GM15510 (cell line): ENCODE data around the gene HLA-DMA.

Source experiments
- POLR2A ChIP-seq: IDR thresholded peaks from 3 replicates; pipeline ENCODE4 v1.6.1; 2011; ENCODE audit warnings: borderline replicate concordance; ENCODE audit not compliant: insufficient read length; ENCODE audit errors: extremely low read depth

HLA-DMA gene

DNA sequence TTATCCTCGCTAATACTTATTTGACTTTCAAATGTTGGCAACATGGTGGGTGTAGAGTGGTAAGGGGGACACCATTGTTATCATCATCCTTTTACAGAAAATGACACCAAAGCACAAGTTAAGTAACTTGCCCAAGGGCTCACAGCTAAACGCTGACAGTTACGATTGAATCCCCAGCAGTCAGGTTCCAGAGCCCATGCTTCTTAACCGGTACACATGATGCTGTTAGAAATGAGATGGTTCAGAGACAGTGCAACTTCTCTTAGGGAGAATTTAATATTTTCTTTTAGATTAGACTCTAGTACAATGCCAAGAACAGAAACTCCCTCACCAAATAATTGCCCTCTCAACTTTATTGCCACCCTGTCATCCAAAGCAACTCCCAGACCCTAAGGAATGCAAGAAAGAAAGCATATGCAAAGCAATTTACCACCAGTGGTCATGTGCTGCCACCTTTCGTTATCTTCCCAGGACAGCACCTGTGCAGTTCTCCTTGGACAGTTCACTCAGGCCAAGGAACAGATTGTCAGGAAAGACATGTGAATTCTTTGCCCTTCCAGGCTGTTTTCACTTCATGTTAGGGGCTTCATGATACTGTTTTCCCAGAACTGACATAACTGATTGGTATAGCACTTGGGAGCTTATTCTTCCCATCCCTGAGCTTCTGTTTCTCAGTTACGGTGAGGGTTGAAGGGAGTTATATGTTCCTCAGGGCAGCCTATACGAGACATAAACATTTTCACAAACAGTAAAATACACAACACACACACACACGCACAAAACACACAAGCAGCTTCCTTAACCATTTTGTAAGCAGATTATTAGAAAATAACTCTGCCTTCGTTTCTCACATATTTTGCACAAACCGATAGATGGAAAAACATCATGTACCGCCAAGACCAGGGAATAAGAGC, 5.1 kb downstream of the HLA-DMA start:
- TF ChIP-seq POLR2A, result no peak

DNA sequence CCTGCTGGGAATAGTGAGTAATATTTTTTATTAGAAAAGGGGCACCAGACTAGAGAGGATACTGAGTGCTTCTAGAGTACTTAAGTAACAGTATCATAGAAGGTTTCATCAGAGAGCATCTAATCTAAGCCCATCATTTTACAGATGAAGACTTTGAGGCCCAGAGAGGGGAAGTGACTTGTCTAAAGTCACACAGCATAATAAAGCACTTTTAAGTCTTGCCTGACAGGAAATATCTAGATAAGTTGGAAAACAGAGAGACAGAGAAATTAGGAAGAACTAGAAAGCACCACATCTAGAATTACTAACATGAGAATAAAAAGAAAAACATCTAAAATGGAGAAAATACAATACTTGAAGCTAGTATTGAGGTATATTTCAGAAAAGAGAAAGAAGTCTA, 6.0 kb downstream of the HLA-DMA start:
- TF ChIP-seq POLR2A, result no peak

DNA sequence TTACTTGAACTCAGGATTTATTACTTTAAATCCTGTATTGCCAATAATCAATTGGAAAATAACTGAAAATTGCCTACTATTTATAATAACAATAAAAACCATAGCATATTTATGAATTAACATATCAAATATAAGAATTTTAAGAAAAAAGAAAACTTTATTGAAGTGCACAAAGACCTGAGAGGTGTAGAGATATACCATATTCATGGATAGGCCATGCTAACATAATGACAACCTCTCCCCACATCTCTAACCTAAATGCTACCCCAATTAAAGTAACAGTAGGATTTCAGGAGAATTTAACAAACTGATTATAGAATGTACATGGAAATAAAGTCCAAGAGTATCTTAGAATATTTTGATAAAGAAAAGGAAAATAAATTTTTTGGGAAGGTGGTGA, 6.9 kb downstream of the HLA-DMA start:
- TF ChIP-seq POLR2A, result no peak

DNA sequence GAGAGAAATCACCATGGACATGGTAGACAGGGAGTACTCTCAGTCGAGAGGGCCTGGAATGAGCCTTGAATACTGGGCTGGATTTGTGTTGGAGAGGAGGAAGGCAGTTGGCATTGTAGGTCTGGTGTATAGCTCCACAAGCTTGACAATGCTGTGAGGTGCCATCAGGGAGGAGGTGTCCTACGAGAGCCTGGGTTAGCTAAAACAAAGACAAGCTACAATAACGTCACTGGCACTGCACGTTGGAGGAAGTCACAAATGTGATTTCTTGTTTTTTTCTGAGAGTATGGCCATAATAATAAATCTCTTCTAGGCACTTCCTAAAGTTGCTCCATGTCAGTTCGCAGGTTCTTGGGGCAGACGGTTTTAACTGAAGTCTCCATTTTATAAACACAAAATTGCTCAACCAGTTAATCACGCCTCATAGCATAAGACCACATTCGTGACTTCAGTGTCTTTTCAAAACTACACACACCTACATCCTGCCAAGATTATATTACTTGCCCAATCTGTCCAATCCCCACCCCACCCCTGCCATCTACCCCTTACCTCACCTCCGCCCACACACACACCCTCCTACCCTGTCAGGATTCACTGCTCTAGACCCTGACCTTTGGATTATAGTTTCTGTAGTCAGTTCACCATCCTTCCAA, 7.7 kb downstream of the HLA-DMA start:
- peak; percentile 28 for TF ChIP-seq POLR2A

DNA sequence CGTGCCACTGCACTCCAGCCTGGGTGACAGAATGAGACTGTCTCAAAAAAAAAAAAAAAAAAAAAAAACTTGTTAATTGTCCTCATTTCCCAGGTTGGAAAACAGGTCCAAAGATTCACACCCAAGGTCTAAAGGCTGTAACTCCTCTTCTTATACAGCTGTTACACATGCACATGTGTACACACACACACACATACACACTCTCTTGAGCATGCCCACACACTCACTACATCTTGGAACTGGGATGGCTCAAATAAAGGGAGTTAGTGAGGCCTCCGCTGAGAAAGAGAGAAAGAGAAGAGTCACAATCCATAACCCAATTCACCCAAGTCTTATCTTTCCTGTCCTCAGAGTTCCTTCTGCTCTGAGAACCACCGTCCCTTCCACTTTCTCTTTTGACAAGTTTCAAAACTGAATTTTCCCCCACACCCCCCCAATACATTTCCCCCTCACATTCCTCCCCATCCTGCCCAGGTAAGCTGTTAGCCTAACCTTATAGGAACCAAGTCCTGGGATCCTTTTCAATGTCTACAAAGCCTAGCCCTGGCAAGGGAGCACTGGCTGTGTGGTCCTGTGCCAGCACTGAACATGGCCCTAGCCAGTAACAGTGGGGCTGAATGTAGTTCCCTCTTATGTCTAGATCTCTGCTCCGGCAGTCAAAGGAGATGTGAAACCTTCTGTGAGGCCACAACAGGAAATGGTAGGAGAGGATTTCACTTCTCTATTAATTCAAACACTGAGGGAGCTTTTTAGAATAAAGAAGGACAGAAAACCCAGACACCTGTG, 8.8 kb downstream of the HLA-DMA start:
- peak; percentile 35 for TF ChIP-seq POLR2A

DNA sequence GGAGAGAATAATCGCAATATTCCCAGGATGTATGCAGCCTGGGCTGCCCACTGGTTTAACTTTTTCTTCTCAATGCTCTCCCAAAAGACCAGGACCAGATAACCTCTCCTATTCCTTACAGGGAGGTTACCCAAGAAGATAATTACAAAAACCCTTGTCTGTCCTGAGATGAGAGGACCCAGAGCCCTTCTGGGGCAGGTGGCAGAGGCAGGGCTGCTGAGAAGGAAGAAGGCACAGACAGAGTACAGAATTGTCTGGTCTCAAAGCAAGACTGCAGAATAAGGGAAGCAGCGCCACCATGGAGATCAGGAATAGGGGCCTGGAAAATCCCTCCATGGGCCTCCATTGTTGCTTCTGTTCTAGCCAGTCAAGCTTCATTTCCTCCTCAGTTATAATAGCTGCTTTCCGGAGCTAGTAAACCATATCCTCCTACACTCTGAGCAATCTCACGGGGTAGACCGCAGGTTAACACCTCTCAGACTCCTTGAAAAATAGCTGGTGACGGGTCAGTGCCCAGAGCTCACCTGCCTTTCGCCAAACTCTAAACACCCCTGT, 11.6 kb downstream of the HLA-DMA start:
- peak; percentile 40 for TF ChIP-seq POLR2A

DNA sequence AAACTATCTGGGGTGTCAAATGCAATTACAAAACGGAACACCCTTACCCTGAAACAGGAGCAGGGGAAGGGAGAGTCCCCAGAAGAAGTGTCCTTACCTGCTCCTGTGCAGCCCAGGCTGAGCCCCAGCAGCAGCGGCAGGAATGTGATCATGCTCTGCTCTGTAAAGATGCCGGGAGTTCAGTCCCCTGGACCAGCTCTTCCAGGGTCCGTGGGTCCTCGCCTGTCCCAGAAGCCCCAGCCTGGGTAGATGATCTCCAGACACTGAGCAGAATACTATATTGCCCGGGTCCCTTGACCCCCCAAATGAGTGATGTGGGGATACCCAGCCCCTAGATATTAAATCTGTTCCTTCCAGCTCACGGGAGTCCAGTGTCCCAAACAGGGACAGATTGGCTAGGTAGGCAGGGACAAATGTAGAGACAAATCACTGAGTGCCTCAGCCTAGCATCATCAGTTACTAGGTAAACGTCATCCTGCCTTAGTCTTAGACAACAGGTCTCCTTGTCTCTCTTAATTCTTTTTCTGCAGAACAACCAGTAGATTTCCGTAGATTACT, 12.2 kb downstream of the HLA-DMA start, which contains the start of gene HLA-DMB:
HLA-DMB (minus strand) TSS at position 373 of the 558 bp plus-strand sequence; CDS start at position 152, 221 bp downstream.
- TF ChIP-seq POLR2A, result peak; percentile 76

DNA sequence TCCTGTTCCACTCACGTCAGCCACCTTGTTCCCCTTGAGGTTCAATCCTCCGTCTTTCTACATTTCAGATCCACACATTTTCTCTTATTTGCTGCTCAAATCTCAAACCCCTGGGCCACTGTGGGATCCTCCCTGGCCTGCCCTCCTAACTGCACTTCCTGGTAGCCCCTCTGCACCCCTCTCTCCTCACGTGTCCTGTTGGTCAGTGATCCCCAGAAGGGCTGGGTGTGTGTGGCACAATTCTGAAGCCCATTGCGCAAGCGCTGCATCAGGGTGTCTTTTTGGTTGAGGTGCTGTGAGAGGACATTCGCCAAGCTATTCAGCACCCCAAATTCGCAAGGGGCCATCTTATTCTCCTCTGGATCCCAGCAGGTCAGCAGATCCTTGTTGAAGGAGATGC, 14.4 kb downstream of the HLA-DMA start:
- TF ChIP-seq POLR2A, result no peak

DNA sequence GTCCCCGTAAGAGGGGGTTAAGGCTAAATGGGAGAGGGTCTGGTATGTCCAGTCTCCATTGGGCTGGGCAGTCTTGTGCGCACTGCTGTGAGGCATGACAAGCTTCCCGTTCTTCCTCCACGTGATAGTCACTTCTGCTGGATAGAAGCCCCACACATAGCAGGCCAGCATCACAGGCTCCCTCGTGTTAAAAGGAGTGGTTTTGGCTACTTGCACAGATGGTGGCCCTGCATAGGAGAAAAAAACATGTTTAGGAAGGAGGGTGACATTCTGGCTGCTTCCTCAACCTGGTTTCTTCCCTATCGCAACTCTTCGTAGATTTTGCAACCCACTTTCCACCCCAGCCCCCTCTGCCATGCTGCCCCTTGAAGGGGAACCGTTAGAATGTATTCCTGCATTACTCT, 15.7 kb downstream of the HLA-DMA start:
- no peak for TF ChIP-seq POLR2A

DNA sequence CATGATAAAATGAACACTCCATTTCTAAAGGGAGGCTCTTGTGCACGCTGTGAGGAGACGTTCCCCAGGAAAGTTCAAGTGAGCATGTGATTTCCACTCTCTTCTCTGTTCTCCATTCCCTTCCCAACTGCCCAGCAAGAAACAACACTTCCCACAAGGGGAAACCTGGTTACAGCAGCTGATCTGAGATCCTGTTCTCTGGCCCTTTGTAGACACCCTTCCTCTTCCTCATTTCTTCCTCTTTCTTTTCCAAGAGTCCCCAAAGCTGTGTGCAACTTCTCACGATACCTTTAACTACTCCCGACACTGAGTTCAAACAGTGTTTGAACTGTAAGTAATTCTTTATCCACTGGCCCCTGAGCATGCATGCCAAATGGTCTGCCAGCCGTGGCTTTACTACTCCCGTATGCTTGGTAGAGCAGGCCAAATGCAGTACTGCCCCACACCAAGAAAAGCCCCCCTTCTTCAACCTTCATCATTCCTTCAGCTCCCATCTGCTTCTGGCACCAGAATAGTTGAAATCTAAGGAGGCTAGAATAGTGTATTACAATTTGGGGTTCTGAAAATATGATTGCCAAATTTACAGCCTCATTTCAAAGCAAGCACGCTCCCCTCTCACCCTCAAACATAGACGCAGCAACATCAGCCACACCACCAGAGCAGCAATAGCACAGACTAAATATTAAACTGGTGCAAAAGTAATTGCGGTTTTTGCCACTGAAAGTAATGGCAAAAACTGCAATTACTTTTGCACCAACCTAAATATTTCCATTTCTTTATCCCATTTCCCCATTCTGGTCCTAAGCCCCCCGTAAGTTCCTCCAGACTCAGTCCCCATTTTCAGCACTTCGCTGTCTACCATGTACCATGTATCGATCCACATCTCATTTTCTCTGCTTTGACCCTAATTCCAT, 16.4 kb downstream of the HLA-DMA start:
- TF ChIP-seq POLR2A, result no peak

DNA sequence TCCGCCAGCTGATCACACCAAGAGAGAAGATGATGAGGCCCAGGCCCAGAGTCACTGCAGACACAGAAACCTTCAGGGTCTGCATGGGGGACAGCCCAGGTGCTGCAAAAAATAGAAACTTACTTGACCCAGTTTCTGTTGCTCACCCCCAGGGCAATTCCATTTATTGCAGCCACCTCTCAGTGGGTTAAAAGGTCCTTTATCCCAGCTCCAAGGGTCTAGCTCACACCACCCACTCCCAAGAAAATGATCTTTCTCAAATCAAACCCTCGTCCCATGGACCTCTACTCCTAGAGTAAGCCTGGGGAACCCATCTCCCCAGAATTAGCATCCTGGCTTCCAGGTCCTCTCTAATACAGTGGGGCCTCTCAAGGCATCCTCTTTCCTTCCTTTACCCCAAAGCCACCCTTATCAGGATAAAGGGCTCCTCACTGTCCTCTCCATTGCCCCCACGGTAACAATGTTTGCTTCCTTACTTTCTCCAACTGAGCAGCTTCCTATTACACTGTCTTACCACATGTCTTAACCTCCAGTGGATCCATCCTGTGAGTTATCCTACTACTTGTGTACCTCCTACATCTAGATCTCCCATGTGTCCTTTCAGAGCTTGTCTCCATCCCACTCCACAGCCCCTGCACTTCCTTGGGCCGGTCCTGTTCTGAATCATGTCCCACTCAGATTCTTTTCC, 17.2 kb downstream of the HLA-DMA start:
- TF ChIP-seq POLR2A, result peak; percentile 23

DNA sequence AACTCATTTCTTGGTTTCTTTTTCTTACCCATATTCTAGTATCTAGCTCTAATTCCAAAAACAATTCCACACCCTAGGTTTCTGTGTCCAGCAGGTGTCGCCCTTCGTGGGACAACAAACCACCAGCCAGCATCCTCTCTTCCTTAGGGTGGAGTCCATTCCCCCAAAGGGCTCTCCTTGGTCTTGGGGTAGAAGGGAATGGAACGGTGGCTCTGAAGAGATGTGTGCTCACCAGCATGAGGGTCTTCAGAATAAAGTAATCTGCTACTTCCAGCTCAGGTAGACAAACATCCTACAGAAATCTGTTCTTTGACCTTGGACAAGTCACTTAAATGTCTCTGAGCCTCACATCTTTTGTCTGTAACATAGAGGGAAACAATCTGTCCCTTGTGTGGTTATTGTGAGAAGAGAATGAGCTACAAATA, 19.2 kb downstream of the HLA-DMA start:
- no peak for TF ChIP-seq POLR2A
